CD14-positive monocyte (primary cell): ENCODE data around the gene ARMC8. TPM values are rescaled to one million over a fixed set of nuclear protein-coding genes. Genes with fewer than 3 reads are reported as not detected.

Experiments
- DNase-seq, 3 donors: peaks; one replicate each; pipeline ENCODE4 v3.0.0-alpha.2; 2011 to 2022
- H2AFZ ChIP-seq: 2 replicates; pipeline ENCODE4 v1.6.0; 2012; ENCODE audit warnings: mild to moderate bottlenecking, low read depth, low read length, inconsistent platforms; ENCODE audit not compliant: insufficient read depth, poor library complexity, severe bottlenecking
- H3K27ac ChIP-seq, 2 donors: 1 replicate in 1 of 2; 2 replicates in 1 of 2; pipeline ENCODE4 v1.5.1; 2012 to 2013; ENCODE audit warnings: low read length in 2 of 2, control low read depth in 1 of 2, inconsistent platforms in 1 of 2, low read depth in 1 of 2, mild to moderate bottlenecking in 1 of 2
- H3K27me3 ChIP-seq, 2 donors: one replicate each; pipeline versions ENCODE4 v1.6.0 to v1.6.1; 2011 to 2013; ENCODE audit warnings: low read length in 2 of 2; ENCODE audit not compliant: control insufficient read depth in 2 of 2, insufficient read depth in 2 of 2
- H3K36me3 ChIP-seq, 2 donors: replicated peaks in 1 of 2; 1 replicate in 1 of 2; 2 replicates in 1 of 2; pipeline versions ENCODE4 v1.5.1 to v1.6.1; 2012 to 2013; ENCODE audit warnings: low read length in 2 of 2, control low read depth in 1 of 2, inconsistent platforms in 1 of 2, mild to moderate bottlenecking in 1 of 2; ENCODE audit not compliant: insufficient read depth in 2 of 2, control insufficient read depth in 1 of 2
- H3K4me1 ChIP-seq, 2 donors: 1 replicate in 1 of 2; 2 replicates in 1 of 2; pipeline versions ENCODE4 v1.5.1 to v1.6.1; 2012 to 2013; ENCODE audit warnings: low read length in 2 of 2, control low read depth in 1 of 2, inconsistent platforms in 1 of 2, mild to moderate bottlenecking in 1 of 2, moderate library complexity in 1 of 2; ENCODE audit not compliant: insufficient read depth in 2 of 2, control insufficient read depth in 1 of 2
- H3K4me2 ChIP-seq: replicated peaks from 2 replicates; pipeline ENCODE3; 2012; ENCODE audit warnings: low read length, moderate library complexity, mild to moderate bottlenecking; ENCODE audit not compliant: poor library complexity, severe bottlenecking; ENCODE audit errors: extremely low read depth
- H3K4me3 ChIP-seq, 3 experiments: fragments of 200-600 bp in 1 of 3; sonication (generic) in 1 of 3; replicated peaks in 1 of 3; 1 replicate in 2 of 3; 2 replicates in 1 of 3; pipeline ENCODE4 v1.5.1; 2011 to 2013; ENCODE audit warnings: low read length in 3 of 3, mild to moderate bottlenecking in 3 of 3, control low read depth in 2 of 3, low read depth in 2 of 3, inconsistent platforms in 1 of 3, moderate library complexity in 1 of 3
- H3K79me2 ChIP-seq: 2 replicates; pipeline ENCODE4 v1.6.0; 2012; ENCODE audit warnings: mild to moderate bottlenecking, control low read depth, inconsistent platforms, low read length, moderate library complexity; ENCODE audit not compliant: insufficient read depth
- H3K9ac ChIP-seq: 2 replicates; pipeline ENCODE4 v1.6.0; 2017; ENCODE audit warnings: low read length, mild to moderate bottlenecking; ENCODE audit not compliant: insufficient read depth, poor library complexity, severe bottlenecking
- H3K9me3 ChIP-seq, 2 donors: replicated peaks in 1 of 2; 1 replicate in 1 of 2; 2 replicates in 1 of 2; pipeline versions ENCODE4 v1.5.1 to v1.6.1; 2012 to 2013; ENCODE audit warnings: low read length in 2 of 2, control low read depth in 1 of 2; ENCODE audit not compliant: control insufficient read depth in 1 of 2, insufficient read depth in 1 of 2
- H4K20me1 ChIP-seq: 2 replicates; pipeline ENCODE4 v1.6.0; 2012; ENCODE audit warnings: mild to moderate bottlenecking, low read length, control low read depth, moderate library complexity; ENCODE audit not compliant: insufficient read depth
- H3K27ac Mint-ChIP-seq, 7 donors: one replicate each; pipeline ENCODE4 v1.8.0; 2020; ENCODE audit warnings: mild to moderate bottlenecking in 7 of 7, mixed read lengths in 7 of 7, moderate library complexity in 6 of 7, inconsistent platforms in 2 of 7
- H3K27me3 Mint-ChIP-seq, 3 donors: one replicate each; pipeline ENCODE4 v1.8.0; 2021 to 2022; ENCODE audit warnings: low read depth in 3 of 3, mild to moderate bottlenecking in 3 of 3, mixed read lengths in 3 of 3, moderate library complexity in 3 of 3, inconsistent platforms in 1 of 3
- H3K36me3 Mint-ChIP-seq, 2 donors: one replicate each; pipeline ENCODE4 v1.8.0; 2020; ENCODE audit warnings: mixed read lengths in 2 of 2, inconsistent platforms in 1 of 2, mild to moderate bottlenecking in 1 of 2
- H3K4me1 Mint-ChIP-seq: one replicate; pipeline ENCODE4 v1.8.0; 2020; ENCODE audit warnings: mild to moderate bottlenecking, mixed read lengths
- H3K4me3 Mint-ChIP-seq, 2 donors: one replicate each; pipeline ENCODE4 v1.8.0; 2020; ENCODE audit warnings: mild to moderate bottlenecking in 2 of 2, mixed read lengths in 2 of 2, moderate library complexity in 1 of 2
- H3K9me3 Mint-ChIP-seq, 7 donors: one replicate each; pipeline ENCODE4 v1.8.0; 2020 to 2022; ENCODE audit warnings: mixed read lengths in 7 of 7, mild to moderate bottlenecking in 6 of 7, moderate library complexity in 6 of 7, inconsistent platforms in 2 of 7
- WGBS: methylation state at CpG from one replicate; pipeline ENCODE4 v1.1.5; 2013; ENCODE audit warnings: missing lambda C conversion rate; ENCODE audit not compliant: insufficient coverage; 5-methylcytosine and 5-hydroxymethylcytosine counted together
- intact Hi-C, 2 donors: fragments of 100-400 bp; cut with micrococcal nuclease; formaldehyde crosslinking; loops; one replicate each; pipeline versions ENCODE4 v1.15.0 to v1.15.1; 2023
- polyA plus RNA-seq, 3 donors: library from polyadenylated mRNA; depleted of rRNA in 1 of 3; unstranded in 2 of 3; stranded (reverse) in 1 of 3; fragments of 300-500 nt in 2 of 3; fragments of >200 nt in 1 of 3; fragmentation: Illumina TruSeq in 2 of 3; gene quantifications; 1 replicate in 2 of 3; 2 replicates in 1 of 3; pipeline ENCODE4 v1.2.3, GENCODE V29; 2012 to 2021
- TF ChIP-seq, protein P1 (sequence below): fragments of 200-600 bp; IDR thresholded peaks from one replicate; pipeline ENCODE4 v1.8.0; 2022; ENCODE audit warnings: antibody characterized with exemption, mild to moderate bottlenecking

ARMC8 gene
- polyA plus RNA-seq, 3 donors = 34.3 to 43.9 (median 42.0) TPM

DNA sequence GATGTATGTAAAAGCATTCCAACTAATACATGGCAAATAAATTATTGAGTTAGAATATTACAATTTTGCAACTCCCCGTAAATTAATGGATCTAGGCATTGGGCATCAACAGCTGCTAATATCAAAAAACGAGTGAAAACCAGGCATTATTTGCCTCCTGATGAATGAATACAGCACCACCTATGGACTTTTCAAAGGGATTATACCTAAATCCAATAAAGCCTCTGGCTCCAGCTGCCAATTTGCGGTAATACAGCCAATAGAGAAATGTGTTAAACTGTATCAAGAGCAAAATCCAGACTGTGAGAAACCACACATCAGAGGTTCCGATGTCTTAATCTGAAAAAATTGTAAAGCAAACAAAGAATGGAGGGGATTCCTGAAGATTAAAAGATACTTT, 38.6 kb upstream of the ARMC8 start:
- peaks cover 0 to under 1% of the 10 kb centered on the region in 2 donors for H3K9me3 ChIP-seq
- 53% methylated on average over 2 of the region's 4 CpGs for WGBS

GRCh38 chr3:138154534-138154933, 32.6 kb upstream of the ARMC8 start:
- TF ChIP-seq, protein P1, sequence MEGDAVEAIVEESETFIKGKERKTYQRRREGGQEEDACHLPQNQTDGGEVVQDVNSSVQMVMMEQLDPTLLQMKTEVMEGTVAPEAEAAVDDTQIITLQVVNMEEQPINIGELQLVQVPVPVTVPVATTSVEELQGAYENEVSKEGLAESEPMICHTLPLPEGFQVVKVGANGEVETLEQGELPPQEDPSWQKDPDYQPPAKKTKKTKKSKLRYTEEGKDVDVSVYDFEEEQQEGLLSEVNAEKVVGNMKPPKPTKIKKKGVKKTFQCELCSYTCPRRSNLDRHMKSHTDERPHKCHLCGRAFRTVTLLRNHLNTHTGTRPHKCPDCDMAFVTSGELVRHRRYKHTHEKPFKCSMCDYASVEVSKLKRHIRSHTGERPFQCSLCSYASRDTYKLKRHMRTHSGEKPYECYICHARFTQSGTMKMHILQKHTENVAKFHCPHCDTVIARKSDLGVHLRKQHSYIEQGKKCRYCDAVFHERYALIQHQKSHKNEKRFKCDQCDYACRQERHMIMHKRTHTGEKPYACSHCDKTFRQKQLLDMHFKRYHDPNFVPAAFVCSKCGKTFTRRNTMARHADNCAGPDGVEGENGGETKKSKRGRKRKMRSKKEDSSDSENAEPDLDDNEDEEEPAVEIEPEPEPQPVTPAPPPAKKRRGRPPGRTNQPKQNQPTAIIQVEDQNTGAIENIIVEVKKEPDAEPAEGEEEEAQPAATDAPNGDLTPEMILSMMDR = no peak
- Mint-ChIP-seq H3K4me1 (peaks cover 1% of the 10 kb centered on the region), H3K9me3 (peaks cover 7 to 21% (median 14%) of the 10 kb centered on the region in 7 donors), H3K4me3 (no peak overlapping the region), H3K27me3 (peaks cover 0 to 5% (median 2%) of the 10 kb centered on the region in 3 donors), H3K36me3 (no peaks in the 10 kb centered on the region), H3K27ac (no peak overlapping the region)
- Histone ChIP-seq H3K4me2 (no peak overlapping the region), H3K4me3 (no peak overlapping the region), H3K79me2 (no peaks in the 10 kb centered on the region), H3K27me3 (no peaks in the 10 kb centered on the region), H3K9me3 (peaks cover 0 to 4% of the 10 kb centered on the region in 2 donors), H2AFZ (no peak overlapping the region), H3K9ac (no peak overlapping the region), H4K20me1 (no peaks in the 10 kb centered on the region), H3K27ac (no peak overlapping the region), H3K4me1 (no peaks in the 10 kb centered on the region), H3K36me3 (no peaks in the 10 kb centered on the region)
- no peak for DNase-seq
- intact Hi-C loops = no loop called here

More for the DNA sequence above, 38.6 kb upstream of the ARMC8 start:
- no peak overlapping the region for H3K4me3 ChIP-seq
- H3K9ac ChIP-seq = no peak overlapping the region
- no peaks in the 10 kb centered on the region for H4K20me1 ChIP-seq
- H3K27ac ChIP-seq = no peak overlapping the region
- intact Hi-C loops = no loop called here
- H3K4me2 ChIP-seq = no peak overlapping the region
- TF ChIP-seq, protein P1 = peak; percentile 11
- Mint-ChIP-seq H3K4me3 (no peak overlapping the region), H3K36me3 (no peaks in the 10 kb centered on the region), H3K9me3 (peaks cover under 1 to 8% (median 4%) of the 10 kb centered on the region in 7 donors), H3K27me3 (peaks cover 0 to 4% (median 2%) of the 10 kb centered on the region in 3 donors), H3K4me1 (no peaks in the 10 kb centered on the region), H3K27ac (no peak overlapping the region)
- peak in 1 of 3 donors; percentile 33 for DNase-seq
- no peak overlapping the region for H2AFZ ChIP-seq
- H3K4me1 ChIP-seq = no peaks in the 10 kb centered on the region
- H3K27me3 ChIP-seq = no peaks in the 10 kb centered on the region
- no peaks in the 10 kb centered on the region for H3K79me2 ChIP-seq
- H3K36me3 ChIP-seq = no peaks in the 10 kb centered on the region
